IPS DF 6.9 (cell line): ENCODE measurements around the gene ARL2BP.
"Not testable (repeated sequence)": the region's sequence is repeated elsewhere in the genome, so short reads cannot be mapped to it uniquely, and the experiment has no call there.

ENCODE experiments used
- DNase-seq: peaks from one replicate; pipeline ENCODE4 v3.0.0-alpha.2; 2013; ENCODE audit warnings: low read depth, low spot score
- H3K27ac ChIP-seq: one replicate; pipeline ENCODE4 v1.5.1; 2013; ENCODE audit warnings: low read length, control low read depth
- H3K27me3 ChIP-seq: 2 replicates; pipeline ENCODE4 v1.6.1; 2013; ENCODE audit warnings: mild to moderate bottlenecking, low read length; ENCODE audit not compliant: control insufficient read depth, insufficient read depth
- H3K36me3 ChIP-seq: 2 replicates; pipeline ENCODE4 v1.6.1; 2013; ENCODE audit warnings: low read length; ENCODE audit not compliant: control insufficient read depth, insufficient read depth
- H3K4me1 ChIP-seq: 2 replicates; pipeline ENCODE4 v1.6.1; 2013; ENCODE audit warnings: low read length; ENCODE audit not compliant: control insufficient read depth, insufficient read depth
- H3K4me3 ChIP-seq: 2 replicates; pipeline ENCODE4 v1.5.1; 2013; ENCODE audit warnings: mild to moderate bottlenecking, low read length
- H3K9me3 ChIP-seq: 2 replicates; pipeline ENCODE4 v1.6.1; 2013; ENCODE audit warnings: low read length, inconsistent platforms; ENCODE audit not compliant: control insufficient read depth, insufficient read depth
- WGBS: extraction: QIAGEN DNeasy Blood & Tissue Kit; methylation state at CpG from one replicate; pipeline ENCODE4 v1.1.7; 2013; ENCODE audit warnings: mixed read lengths, missing lambda C conversion rate; ENCODE audit not compliant: insufficient read length, insufficient coverage; 5-methylcytosine and 5-hydroxymethylcytosine counted together

The ARL2BP gene

GRCh38 chr16:57262841-57263540 lies 17.9 kb downstream of the ARL2BP start:
- no peak for DNase-seq
- Histone ChIP-seq H3K27me3 (no peaks in the 10 kb centered on the region), H3K9me3 (no peaks in the 10 kb centered on the region), H3K36me3 (no peaks in the 10 kb centered on the region), H3K4me1 (peaks cover 4% of the 10 kb centered on the region), H3K27ac (no peak overlapping the region), H3K4me3 (no peak overlapping the region)
- WGBS = no CpG with 5 or more reads among the region's 17 CpGs

DNA sequence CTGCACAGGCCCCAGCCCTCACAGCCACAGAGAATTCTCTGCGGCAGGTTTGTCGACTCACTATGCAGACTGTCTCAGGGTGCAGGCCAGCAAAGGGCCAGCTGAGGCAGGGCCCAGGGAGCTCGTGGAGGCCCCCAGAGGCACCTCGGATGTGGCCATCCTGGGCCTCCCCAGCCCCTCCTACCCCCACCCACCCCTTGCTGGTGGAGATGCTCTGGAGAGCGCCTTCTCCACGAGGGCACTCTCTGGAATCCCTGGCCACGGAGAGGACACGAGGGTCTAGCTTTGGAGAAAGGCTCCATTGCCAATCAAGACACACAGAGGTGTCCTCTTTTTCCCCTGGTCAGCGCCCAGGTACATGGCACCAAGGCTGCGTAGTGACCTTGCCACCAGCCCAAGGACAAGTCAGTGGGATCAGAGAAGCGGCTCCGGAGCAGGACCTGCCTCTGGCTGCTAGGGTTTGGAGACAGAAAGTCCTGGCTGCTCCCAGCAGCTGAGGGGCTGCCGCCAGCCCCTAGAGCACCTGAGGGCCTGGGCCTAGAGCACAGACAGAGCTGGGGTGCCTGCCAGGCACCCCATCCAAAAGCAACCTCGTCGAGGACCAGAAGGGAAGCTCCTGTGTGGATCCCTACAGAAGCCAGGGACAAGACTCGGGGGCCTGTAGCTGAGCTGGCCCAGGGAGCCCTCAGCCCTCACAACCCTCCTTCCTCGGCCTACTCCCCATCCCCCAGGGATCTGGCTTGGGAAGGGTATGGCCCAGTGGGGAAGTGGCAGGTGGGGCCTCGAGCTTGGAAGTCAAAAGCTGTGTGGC lies 18.7 kb downstream of the ARL2BP start:
- H3K4me3 ChIP-seq = no peak overlapping the region

GRCh38 chr16:57264381-57264780 lies 19.3 kb downstream of the ARL2BP start:
- WGBS = no CpG with 5 or more reads among the region's 8 CpGs
- H3K4me1 ChIP-seq = peaks cover 2% of the 10 kb centered on the region; the same call in 1 of the 2 replicates

More for the DNA sequence above, 18.7 kb downstream of the ARL2BP start:
- DNase-seq = no peak
- Histone ChIP-seq H3K9me3 (no peaks in the 10 kb centered on the region), H3K4me1 (peaks cover 4% of the 10 kb centered on the region), H3K27ac (no peak overlapping the region), H3K27me3 (no peaks in the 10 kb centered on the region), H3K36me3 (no peaks in the 10 kb centered on the region)
- WGBS = no CpG with 5 or more reads among the region's 18 CpGs

GRCh38 chr16:57264950-57265371 lies 19.9 kb downstream of the ARL2BP start:
- no CpG with 5 or more reads among the region's 11 CpGs for WGBS
- peaks cover 2% of the 10 kb centered on the region; the same call in 1 of the 2 replicates for H3K4me1 ChIP-seq
- no peak overlapping the region for H3K27ac ChIP-seq
- H3K9me3 ChIP-seq = no peaks in the 10 kb centered on the region
- no peak for DNase-seq
- no peaks in the 10 kb centered on the region for H3K36me3 ChIP-seq
- H3K4me3 ChIP-seq = no peak overlapping the region
- H3K27me3 ChIP-seq = no peaks in the 10 kb centered on the region

More at GRCh38 chr16:57264381-57264780, 19.3 kb downstream of the ARL2BP start:
- no peak for DNase-seq
- Histone ChIP-seq H3K36me3 (no peaks in the 10 kb centered on the region), H3K27ac (no peak overlapping the region), H3K4me3 (no peak overlapping the region), H3K27me3 (no peaks in the 10 kb centered on the region), H3K9me3 (no peaks in the 10 kb centered on the region)

- Histone ChIP-seq H3K4me3 (no peak overlapping the region), H3K36me3 (no peaks in the 10 kb centered on the region), H3K27ac (no peak overlapping the region), H3K27me3 (no peaks in the 10 kb centered on the region), H3K9me3 (no peaks in the 10 kb centered on the region), H3K4me1 (peaks cover 5% of the 10 kb centered on the region; the same call in 1 of the 2 replicates)
- no peak for DNase-seq
- no CpG with 5 or more reads among the region's 16 CpGs for WGBS
Observed at GRCh38 chr16:57265850-57266530, 20.9 kb downstream of the ARL2BP start.

DNA sequence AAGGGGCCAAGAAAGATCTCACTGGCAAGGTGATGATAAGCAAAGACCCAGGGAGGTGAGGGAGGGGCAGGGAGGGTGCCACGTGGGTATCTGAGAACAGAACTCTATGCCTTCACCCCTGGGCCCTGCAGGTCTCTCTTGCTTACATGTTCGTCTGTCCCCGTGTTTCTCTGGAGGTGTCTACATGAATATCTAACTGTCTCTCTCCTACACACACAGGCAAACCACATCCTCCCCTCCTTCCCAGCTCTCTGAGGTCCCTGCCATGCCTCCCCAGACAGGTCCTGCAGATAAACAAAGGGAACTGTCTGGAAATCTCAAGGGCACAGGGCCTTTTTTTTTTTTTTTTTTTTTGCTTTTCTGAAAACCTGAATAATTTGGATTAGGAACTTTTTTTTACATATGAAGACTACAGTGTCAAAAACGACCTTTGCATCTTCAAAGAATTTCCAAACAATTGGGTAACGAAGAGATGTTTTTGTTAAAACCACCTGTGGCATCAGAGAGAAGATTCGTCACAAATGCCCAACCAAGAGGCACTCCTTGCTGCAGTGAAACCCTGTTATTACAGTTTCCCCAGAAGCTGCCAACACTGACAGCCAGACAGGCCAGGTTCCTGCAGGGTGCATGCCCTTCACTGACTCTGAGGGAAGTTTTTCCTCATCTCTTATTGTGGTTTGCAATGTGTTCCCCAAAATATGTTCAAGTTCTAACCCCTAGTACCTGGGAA lies 21.6 kb downstream of the ARL2BP start:
- Histone ChIP-seq H3K4me3 (no peak overlapping the region), H3K4me1 (peaks cover 5% of the 10 kb centered on the region; the same call in 1 of the 2 replicates), H3K36me3 (no peaks in the 10 kb centered on the region), H3K27ac (no peak overlapping the region), H3K9me3 (no peaks in the 10 kb centered on the region), H3K27me3 (no peaks in the 10 kb centered on the region)
- DNase-seq = no peak
- WGBS = no CpG with 5 or more reads among the region's 6 CpGs

- not testable (repeated sequence) for H3K4me1 ChIP-seq, H3K9me3 ChIP-seq, H3K27me3 ChIP-seq, H3K27ac ChIP-seq, H3K36me3 ChIP-seq, DNase-seq, H3K4me3 ChIP-seq
- no CpG with 5 or more reads among the region's 2 CpGs for WGBS
Observed at GRCh38 chr16:57267343-57267742, 22.3 kb downstream of the ARL2BP start.

- Histone ChIP-seq H3K36me3 (no peaks in the 10 kb centered on the region), H3K9me3 (no peaks in the 10 kb centered on the region), H3K4me1 (peaks cover 5% of the 10 kb centered on the region; the same call in 1 of the 2 replicates), H3K27me3 (no peaks in the 10 kb centered on the region), H3K27ac (no peak overlapping the region), H3K4me3 (no peak overlapping the region)
- no peak for DNase-seq
- no CpG with 5 or more reads among the region's 14 CpGs for WGBS
Observed at GRCh38 chr16:57268804-57269800, 24.0 kb downstream of the ARL2BP start.
